NCI-H748 (cell line): ENCODE data around the gene LTB4R2.
"Not testable (repeated sequence)": the region's sequence is repeated elsewhere in the genome, so short reads cannot be mapped to it uniquely, and the experiment has no call there.

ENCODE experiments used
- DNase-seq: peaks from one replicate; lab custom pipeline; 2025; ENCODE audit not compliant: unreplicated experiment; lab: John Stamatoyannopoulos, UW

Gene LTB4R2

GRCh38 chr14:24338843-24339242, 28.9 kb downstream of the LTB4R2 start:
- DNase-seq = no peak

GRCh38 chr14:24339284-24340151, 29.6 kb downstream of the LTB4R2 start, which contains the start of gene RIPK3:
RIPK3 (minus strand) TSS chr14:24339991; CDS start chr14:24339826, 165 bp downstream.
- no peak for DNase-seq

- no peak for DNase-seq
Measured at GRCh38 chr14:24340606-24341005, 30.7 kb downstream of the LTB4R2 start.

- DNase-seq = no peak
Measured at GRCh38 chr14:24342889-24343288, 32.9 kb downstream of the LTB4R2 start.

GRCh38 chr14:24343795-24344660, 34.1 kb downstream of the LTB4R2 start:
- DNase-seq = no peak

GRCh38 chr14:24347134-24347533, 37.2 kb downstream of the LTB4R2 start:
- no peak for DNase-seq

- DNase-seq = no peak
Measured at GRCh38 chr14:24348186-24348585, 38.2 kb downstream of the LTB4R2 start.

GRCh38 chr14:24349742-24350141, 39.8 kb downstream of the LTB4R2 start:
- no peak for DNase-seq

GRCh38 chr14:24351517-24351916, 41.6 kb downstream of the LTB4R2 start:
- no peak for DNase-seq

GRCh38 chr14:24353559-24354481, 43.9 kb downstream of the LTB4R2 start:
- no peak for DNase-seq

- not testable (repeated sequence) for DNase-seq
Measured at GRCh38 chr14:24354482-24354825, 44.5 kb downstream of the LTB4R2 start.

- DNase-seq = no peak
Measured at GRCh38 chr14:24355009-24355408, 45.1 kb downstream of the LTB4R2 start.

GRCh38 chr14:24356208-24356607, 46.3 kb downstream of the LTB4R2 start:
- DNase-seq = no peak

GRCh38 chr14:24360281-24360680, 50.3 kb downstream of the LTB4R2 start:
- no peak for DNase-seq

GRCh38 chr14:24361326-24361725, 51.4 kb downstream of the LTB4R2 start:
- DNase-seq = no peak
